Activated T-cell treated with anti-CD3 and anti-CD28 coated beads for 1 hour (primary cell): ENCODE measurements around the gene KRTAP10-8.
"Not testable (repeated sequence)": the region's sequence is repeated elsewhere in the genome, so short reads cannot be mapped to it uniquely, and the experiment has no call there.

Source experiments
- DNase-seq: peaks from one replicate; pipeline ENCODE4 v3.0.0-alpha.2; 2020; ENCODE audit warnings: low read depth

The KRTAP10-8 gene

GRCh38 chr21:44579056-44579832, 32.6 kb upstream of the KRTAP10-8 start:
- no peak for DNase-seq

GRCh38 chr21:44579833-44580144, 32.1 kb upstream of the KRTAP10-8 start:
- DNase-seq = no peak

- not testable (repeated sequence) for DNase-seq
Observed at GRCh38 chr21:44580231-44580821, 31.6 kb upstream of the KRTAP10-8 start, which contains the start of gene KRTAP10-5. TSS of gene KRTAP10-5 (minus strand) at chr21:44580604. CDS start at chr21:44580578, 26 bp downstream.

GRCh38 chr21:44581158-44581557, 30.7 kb upstream of the KRTAP10-8 start:
- DNase-seq = no peak

- no peak for DNase-seq
Observed at GRCh38 chr21:44582055-44582454, 29.8 kb upstream of the KRTAP10-8 start.

- DNase-seq = no peak
Observed at GRCh38 chr21:44583089-44583799, 28.6 kb upstream of the KRTAP10-8 start.

- no peak for DNase-seq
Observed at GRCh38 chr21:44583800-44584147, 28.1 kb upstream of the KRTAP10-8 start.

GRCh38 chr21:44585892-44586291, 26.0 kb upstream of the KRTAP10-8 start:
- no peak for DNase-seq

- DNase-seq = no peak
Observed at GRCh38 chr21:44589094-44589493, 22.8 kb upstream of the KRTAP10-8 start.

GRCh38 chr21:44589586-44590305, 22.1 kb upstream of the KRTAP10-8 start:
- DNase-seq = no peak

- no peak for DNase-seq
Observed at GRCh38 chr21:44590311-44590721, 21.6 kb upstream of the KRTAP10-8 start.

GRCh38 chr21:44590897-44591800, 20.7 kb upstream of the KRTAP10-8 start:
- not testable (repeated sequence) for DNase-seq

GRCh38 chr21:44591801-44592130, 20.1 kb upstream of the KRTAP10-8 start:
- DNase-seq = not testable (repeated sequence)

- no peak for DNase-seq
Observed at GRCh38 chr21:44592446-44593311, 19.2 kb upstream of the KRTAP10-8 start, which contains the start of gene KRTAP10-6. TSS of gene KRTAP10-6 (minus strand) at chr21:44592505. CDS start at chr21:44592484, 21 bp downstream.

- no peak for DNase-seq
Observed at GRCh38 chr21:44593598-44594405, 18.1 kb upstream of the KRTAP10-8 start.

GRCh38 chr21:44594406-44594916, 17.4 kb upstream of the KRTAP10-8 start:
- DNase-seq = no peak

GRCh38 chr21:44595524-44595923, 16.4 kb upstream of the KRTAP10-8 start:
- no peak for DNase-seq

GRCh38 chr21:44596068-44596725, 15.7 kb upstream of the KRTAP10-8 start:
- DNase-seq = no peak

- no peak for DNase-seq
Observed at GRCh38 chr21:44598061-44598460, 13.8 kb upstream of the KRTAP10-8 start.
